GM21423 (cell line): ENCODE measurements around the gene GRID1.

Experiments used
- ATAC-seq: cut with Tn5 transposase; IDR thresholded peaks from one replicate; pipeline ENCODE4 v1.9.1; 2021; ENCODE audit warnings: mild to moderate bottlenecking, moderate library complexity; ENCODE audit not compliant: unreplicated experiment

Gene GRID1

DNA sequence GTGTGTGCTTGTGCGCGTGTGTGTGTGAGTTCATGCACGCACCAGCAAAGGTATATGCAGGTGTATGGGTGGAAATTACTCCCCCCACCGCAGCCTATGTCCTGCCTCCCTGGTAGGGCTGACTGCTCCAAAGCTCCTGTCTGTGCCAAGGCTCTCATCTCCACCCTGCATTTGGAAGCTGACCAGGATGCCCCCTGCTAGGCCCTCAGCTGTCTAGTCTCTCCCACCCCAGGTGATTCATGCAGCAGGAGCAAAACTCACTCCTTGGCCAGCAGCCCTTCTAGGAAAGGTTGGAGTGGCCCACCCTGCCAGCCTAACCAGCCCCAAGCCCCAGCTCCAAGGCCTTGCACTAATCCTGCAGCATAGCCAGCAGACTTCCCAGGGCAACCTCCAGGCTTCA is 148.4 kb downstream of the GRID1 start:
- no peak for ATAC-seq

DNA sequence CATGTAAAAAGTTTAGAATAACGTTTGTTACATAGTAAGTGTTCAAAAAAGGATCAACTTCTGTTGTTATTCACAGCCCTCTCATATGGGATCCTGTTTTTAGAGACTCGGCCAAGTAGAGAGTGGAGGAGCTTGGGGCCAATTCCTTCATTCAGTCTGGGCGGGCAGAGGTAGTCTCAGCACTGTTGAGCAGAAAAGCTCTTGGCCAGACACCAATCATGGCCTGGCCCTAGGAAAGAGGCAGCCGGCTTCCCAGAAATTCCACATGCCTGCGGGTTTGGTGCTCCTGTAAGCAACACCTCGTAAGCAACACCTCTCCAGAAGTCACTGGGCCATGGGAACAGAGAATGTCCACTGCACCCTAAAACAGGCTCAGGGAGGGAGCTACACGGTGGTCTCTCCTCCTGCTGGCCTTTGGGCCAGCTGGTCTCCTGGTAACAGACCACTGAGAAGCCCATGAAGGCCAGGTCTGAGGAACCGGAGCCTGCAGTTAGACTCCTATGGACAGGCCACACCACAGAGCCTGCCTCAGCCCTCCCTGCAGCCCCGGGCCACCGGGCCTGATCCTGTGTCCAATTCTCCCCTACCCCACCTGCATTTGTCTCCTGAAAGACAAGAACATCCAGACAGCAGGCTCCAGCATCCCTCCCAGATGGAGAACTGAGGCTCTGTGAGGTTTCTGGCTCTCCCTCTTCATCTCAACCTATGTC is 149.1 kb downstream of the GRID1 start:
- ATAC-seq, result no peak

DNA sequence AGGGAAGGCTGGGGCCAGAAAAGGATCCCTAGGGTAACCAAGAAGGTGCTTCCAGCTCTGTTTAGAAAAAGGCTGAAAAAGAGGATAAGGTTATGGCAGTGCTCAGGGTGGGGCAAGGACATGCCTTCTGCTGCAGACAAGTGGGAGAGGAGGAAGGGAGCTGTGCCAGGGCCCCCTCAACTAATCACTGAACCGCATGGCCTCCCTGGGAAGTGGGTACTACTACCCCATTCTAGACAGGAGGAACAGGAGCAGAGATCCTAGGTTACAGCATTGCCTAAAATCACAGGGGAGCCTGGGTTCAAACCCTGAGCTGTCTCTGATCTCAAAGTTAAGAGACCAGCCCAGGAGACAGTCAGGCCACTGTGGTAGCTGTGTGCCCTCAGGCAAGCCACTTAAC is 149.7 kb downstream of the GRID1 start:
- ATAC-seq, result no peak

DNA sequence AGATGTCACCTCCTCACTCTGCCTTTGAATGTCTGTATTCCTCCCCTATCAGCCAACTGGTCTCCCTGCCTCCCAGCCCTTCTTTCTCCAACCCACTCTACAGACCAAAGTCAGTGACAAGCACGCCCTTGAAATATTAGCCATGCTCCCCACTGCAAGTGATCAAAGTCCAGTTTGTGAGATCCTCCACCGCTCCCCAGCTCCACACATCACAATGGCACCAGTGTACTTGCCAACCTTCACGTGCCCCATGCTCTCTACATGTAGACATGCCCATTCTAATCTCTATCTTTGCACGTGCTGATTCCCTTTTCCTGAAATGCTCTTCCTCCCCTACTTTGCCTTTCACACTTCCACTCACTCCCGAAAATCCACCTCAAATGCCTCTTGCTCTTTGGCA is 150.9 kb downstream of the GRID1 start:
- ATAC-seq, result no peak

DNA sequence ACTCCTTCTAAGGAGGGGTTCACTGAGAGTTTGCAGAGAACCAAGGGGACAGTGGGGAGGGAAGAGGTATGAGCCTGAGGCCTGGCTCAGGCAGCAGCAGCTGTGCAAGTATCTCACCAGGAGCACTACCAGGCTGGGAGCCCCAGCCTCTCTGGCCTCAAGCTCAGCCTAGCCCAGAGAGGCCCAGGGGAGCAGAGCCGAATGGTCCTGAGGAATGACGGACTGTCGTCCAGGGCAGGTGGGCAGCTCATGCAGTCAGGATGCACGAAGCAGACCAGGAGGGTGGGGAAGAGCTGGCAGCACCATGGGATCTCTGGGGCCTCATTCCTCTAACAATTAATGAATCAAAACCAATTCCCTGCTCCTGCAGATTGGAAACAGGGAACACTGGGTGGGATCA is 151.5 kb downstream of the GRID1 start:
- no peak for ATAC-seq

DNA sequence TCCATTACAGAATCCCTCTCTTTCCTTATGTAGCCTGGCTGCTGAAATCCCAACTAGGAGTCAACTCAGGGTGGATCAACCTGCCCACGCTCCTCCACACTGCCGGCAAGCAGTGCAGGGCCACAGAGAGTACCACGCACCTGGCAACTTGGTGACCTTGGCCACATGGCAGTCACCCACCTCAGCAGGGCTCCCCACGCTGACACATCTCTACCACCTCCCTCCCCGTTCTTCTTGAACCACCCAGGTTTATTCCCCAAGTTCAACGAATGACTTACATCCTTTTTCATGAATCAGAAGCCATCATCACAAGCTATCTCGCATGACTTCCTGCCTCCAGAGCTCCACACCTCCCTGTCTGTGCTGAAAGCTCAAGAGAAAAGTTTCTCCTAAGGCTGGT is 153.4 kb downstream of the GRID1 start:
- no peak for ATAC-seq

DNA sequence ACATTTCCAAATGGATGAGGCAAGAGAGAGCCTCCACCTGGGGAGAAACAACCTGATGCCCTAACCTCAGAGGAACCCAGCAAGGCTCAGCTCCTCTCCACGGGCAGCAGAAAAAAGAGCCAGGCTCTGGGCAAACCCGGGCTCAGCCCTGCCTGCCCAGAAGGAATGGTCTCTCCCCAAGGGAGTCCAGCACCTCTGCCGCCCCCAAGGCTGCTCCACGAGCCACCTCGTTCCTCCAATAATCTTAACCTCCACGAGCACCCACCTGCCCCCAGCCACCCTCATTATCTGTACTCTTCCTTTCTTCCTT is 154.2 kb downstream of the GRID1 start:
- no peak for ATAC-seq

DNA sequence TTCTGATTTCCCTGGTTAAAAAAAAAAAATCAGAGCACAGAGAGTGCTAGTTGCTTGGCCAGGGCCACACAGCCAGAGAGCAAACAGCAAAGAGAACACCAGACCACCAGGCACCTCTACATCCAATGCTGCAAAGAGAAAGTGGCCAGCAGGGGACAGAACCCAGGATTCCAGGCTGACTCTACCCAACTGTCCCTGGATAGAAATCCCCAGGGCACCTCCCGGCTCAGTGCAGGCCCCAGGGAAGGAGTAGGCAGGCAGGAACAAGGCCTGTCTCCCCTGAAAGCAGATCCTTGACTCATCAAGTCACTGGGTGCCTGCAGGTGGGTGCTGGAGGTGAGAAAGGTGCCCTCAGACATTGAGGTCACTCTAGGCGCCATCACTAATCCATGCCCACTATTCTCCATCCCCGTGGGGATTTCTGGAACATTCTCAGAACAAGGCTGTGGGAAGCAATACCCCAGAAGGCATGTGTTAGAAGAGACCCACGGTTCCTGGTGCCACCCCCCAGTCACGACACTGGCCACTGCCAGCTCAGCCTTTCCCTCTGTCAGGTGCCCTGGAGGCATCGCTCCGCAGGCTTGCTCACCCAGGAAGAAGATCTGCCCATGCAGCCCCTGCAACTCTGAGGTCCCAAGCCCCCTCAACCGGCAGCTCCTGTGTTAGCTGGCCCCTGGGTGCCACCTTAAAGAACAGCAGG is 154.8 kb downstream of the GRID1 start:
- ATAC-seq, result no peak

DNA sequence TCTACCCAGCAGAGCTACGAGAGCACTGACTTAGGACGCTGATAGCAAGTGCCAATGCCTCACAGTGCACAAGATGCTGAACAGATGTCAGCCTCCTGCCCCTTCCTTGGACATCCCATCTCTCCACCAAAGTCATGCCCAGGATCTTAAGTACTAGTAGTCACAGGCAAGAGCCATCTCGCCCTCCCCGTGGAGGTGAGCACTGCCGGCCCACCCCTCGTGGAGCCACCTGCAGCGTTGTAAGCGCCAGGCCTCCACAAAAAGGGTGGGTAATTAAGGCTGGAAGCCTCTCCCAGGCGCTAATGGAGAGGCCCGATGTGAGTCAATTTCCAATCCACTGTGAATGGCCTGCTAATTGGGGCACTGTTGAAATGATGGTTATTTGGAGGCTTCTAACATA is 156.2 kb downstream of the GRID1 start:
- no peak for ATAC-seq

DNA sequence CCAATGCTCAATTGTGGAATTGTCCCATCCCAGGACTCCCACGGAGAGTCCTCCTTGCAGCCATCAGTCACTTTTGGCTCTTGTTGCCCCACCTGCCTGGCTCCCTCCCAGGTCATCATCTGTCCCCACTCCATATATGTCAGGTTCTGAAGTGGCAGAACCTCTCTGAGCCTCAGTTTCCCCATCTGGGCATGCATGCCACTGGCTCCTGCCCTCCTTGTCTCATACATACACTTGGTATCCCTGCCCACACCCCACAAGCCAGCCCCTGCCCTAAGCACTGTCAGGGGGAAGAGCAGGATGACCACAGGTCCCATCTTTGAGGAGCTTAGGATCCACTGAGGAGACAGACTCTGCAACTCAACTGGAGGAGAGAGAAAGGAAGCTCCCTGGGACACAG is 156.9 kb downstream of the GRID1 start:
- no peak for ATAC-seq

DNA sequence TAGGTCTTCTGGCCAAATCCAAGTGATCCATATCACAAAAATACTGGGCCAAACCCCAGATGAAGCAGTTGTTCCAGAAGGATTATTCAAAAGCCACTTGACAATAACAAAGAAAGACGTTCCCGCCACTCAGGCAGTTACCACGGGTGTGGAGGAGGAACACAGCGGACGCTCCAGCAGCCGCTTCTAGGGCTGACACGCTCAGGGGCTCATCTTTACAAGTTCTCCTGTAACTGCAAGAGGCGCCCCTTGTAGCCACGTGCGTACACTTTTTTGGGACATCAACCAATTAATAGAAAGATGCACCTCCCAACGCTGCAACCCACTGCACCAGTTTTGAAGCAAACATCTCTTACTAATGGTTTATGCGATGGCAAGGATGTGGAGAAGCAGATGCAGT is 159.4 kb downstream of the GRID1 start:
- ATAC-seq, result no peak

DNA sequence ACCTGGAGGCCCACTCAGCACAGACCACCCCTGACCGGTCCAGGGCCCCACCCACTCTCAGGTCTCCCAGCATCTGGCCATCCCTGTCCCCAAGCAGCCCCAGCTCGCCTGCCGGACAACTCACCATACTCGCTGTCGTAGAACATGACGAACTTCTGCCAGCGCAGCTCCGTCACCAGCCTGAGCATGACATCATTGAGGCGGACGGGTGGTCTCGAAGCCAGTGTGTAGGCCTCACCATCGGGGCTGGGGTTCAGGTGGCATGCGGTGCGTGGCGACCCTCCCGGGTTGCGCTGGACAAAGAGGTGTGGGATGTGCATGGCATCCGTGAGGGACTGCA is 160.4 kb downstream of the GRID1 start:
- ATAC-seq, result no peak

DNA sequence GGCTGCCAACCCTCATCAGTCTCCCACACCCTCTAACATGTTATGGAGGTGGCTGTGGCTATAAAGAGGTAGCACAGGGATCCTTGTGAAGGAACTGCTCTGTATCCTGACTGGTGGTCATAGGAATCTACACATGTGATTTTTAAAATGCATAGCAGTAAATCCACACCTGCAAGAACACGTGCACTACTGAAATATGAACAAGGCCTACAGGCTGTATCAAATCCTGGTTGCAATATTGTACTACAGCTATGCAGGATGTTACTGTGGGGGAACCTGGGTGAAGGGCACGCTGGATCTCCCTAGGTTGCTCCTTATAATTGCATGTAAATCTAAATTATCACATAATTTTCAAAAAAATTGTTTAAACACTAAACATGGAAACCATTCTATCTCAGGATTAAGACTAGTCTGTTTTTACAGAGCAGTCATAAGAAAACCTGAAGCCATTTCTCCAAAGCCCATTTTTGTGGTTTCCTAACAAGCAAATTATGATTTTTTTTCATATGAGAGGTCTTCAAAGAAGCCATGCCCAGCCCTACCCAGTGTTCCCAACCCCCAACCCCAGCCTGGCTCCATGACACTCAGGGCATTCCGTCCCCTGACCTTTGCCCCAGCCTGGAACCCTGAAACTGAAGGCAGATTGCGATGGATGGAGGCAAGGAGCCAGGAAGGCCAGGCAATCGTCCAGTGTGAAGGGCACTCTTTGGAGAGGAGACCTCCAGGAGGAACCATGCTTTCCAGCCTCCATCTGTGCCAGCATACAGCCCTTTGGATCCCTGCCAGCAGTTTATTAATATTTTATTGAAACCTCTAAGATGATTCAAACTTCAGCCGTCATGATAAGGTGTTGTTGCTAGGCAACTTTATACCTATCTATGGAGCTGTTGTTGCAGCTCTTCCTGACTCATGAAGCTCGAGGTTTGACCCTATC is 161.0 kb downstream of the GRID1 start:
- no peak for ATAC-seq

DNA sequence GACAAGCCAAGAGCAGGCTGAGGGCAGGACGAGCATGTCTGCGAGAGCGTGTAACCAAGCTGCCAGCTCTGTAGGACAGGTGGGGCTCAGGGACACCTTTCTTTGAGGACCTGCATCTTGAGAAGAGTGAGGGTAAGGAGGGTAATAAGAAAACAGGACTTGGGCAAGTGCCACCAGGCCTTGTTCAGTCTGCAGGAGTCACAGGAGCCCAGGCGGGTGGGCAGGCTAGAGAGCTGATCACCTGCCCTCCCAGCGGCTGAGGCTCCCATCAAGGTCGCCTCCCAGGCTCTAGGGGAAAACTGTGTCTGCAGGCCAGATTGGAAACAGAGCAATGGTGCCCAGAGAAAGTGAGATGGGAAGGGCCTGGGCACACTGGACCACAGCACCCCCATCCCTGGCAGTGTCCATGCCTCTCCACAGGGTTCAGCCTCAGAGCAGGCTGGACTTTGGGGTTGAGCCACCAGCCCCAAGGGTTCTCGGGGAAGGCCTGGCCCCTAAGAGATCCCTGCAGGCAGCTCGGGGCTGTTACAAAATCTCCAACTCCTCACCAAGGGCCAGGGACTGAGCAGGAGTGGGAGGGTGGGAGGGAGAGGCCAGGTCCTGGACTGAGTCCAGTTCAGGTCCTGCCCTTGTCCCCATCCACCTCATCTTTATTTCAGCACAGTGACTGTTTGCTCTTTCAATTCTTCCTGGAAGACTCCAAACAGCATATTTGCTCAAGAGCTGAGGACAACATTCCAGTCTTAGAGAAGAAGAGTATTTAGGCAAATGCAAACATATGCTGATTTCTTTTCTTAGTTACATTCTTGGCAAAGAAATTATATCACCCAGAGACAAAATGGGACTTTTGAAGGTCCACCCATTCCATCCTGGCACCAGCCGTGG is 161.9 kb downstream of the GRID1 start:
- ATAC-seq, result no peak

DNA sequence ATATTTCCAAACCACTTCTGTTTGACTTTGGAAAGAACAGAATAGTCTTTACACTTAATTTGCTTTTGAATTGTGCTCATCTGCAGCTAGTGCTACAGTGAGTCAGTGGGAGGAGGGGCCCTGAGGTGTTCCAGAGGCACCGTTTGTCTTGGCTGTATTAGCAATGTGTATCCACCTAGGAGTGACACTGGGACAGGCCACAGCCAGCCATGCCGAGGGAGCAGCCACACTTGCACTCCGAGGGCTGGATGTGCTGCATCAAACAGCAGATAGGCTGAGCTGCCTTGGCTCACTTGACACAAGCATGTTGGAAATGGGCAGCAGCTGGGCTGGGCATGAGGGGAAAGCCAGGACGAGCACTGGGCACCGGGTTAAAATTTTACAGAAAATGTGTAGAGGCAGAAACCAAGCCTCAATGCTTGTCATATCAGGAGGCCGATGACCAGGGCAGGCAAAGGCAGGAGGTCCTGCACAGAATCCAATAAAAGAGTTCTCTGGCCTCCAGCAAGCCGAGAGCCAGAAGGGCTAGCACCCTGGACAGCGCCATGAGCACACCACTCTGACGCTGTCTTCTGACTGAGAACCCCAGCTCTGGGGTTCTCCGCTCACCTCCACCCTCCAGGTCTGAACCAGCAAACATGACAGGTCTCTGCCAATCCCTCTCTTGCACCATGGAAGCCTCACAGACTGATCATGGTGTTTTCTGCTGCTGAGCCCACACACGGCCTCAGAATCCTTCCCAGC is 163.3 kb downstream of the GRID1 start:
- ATAC-seq, result no peak

DNA sequence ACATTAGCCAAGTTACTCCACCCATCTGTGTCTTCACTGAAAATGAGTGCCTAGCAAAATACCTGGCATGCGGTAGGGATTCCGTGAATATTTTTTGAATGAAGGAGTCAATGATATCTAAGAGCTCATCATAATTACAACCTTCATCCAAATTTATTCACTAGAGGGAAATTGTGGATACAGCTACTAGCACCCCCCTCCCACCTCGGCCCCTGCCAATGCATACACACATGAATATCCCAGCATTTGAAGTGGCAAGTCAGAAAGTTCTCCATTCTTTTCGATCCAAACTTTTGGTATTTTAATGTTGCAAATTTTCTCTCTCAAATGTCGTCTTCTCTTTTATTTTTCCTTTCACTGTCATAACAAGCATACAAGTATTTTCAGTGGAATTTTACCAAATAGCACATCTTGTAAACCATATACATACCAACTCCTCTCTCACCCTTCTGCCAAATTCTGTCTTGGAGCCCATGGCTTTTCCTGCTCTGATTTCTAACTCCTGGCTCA is 164.3 kb downstream of the GRID1 start:
- ATAC-seq, result no peak

DNA sequence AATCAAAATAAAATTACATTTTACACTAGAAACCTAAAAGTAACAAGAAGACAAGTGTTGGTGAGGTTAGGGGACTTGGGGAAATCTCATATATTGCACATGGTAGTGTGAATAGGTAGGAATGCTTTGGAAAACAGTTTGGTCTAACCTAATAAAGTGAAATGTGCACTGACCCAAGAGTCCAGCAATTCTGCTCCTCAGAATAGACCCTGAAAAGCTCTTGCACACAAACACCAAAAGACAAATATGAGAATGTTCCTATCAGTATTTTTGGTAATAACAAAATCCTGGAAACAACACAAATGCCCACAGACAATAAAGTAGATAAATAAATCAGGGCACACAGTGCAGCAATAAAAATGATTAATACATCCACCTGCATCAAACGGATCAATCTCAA is 165.7 kb downstream of the GRID1 start:
- no peak for ATAC-seq

DNA sequence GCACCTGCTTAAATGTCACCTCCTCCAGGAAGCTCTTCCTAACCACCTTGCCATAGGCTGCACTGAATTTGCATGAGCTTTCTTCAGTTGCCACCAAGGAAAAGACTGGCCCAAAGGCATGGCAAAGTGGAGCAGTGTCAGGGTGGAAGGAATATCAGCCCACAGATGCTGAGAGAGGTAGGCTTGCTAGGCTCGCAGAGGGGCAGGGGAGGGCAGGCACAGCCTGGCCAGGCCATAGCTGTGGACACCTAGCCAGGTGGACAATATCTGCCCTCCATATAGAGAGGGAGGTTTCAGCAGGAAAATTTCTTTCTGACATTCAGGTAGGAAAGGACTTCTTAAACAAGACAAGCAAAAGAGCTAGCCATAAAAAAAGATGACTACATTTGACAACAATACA is 166.3 kb downstream of the GRID1 start:
- no peak for ATAC-seq

DNA sequence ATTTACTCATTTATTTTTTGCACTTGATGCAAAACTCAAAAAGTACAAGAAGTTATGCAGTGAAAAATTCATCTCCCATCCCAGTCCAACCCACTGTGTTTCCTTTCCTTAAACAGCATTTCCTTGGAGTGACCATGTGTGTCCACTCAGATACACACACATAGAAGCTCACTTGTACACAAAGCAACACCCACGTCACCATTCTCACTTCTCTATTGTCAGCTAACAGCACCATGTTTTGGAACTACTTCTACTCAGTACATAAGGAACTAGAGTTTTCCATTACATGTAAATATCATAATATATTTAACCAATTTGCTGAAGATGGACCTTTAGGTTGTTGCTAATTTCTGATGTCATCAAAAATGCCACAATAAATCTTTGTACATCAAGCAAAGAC is 167.6 kb downstream of the GRID1 start:
- no peak for ATAC-seq

DNA sequence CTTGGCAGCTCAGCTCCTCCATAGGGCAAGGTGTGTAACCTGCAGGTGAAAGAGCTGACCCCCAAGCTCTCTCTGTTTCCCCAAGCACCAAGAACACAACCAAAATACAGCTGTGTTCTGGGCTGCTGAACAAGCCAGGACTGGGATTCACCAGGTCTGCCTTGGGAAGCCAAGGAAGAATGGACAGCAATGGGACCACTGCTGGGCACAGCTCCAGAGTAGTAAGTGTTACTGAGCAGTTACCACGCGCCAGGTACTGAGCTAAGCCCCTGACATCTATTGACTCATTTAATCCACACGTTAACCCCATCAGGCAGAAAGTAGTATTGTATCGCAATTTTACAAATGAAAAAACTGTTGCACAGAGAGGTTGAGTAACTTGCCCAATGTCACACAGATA is 168.3 kb downstream of the GRID1 start:
- no peak for ATAC-seq
